ENCODE results near the gene TIGD3.

DNA sequence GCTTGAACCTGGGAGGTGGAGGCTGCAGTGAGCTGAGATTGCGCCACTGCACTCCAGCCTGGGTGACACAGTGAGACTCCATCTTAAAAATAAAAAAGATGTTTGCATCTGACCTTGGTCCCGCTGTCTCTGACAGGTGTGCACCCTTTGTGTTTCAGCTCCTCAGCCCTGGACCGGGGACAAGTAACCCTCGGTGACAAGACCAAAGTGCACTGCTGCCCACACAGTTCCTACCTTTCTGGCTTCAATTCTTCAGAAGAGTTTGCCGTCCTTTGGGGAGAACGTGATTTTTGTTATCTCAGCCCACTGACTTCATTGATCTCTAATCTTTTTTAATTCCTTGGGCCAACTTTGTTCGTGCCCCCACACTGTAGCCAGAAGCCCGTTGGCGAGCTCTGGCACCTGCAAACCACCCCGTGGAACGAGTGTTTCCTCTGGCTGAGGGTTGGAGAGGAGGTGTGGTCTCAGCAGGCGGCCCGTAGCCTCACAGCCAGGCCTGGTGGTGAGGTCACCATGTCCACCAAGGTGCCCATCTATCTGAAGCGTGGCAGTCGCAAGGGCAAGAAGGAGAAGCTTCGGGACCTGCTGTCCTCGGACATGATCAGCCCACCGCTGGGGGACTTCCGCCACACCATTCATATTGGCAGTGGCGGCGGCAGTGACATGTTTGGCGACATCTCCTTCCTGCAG is 34.0 kb upstream of the TIGD3 start:
- TF ChIP-seq POLR2A (IDR thresholded peaks at IDR 0.05) (no peak), POLR2AphosphoS5 (IDR thresholded peaks at IDR 0.05) (no peak)
- TF ChIP-seq, protein P1, sequence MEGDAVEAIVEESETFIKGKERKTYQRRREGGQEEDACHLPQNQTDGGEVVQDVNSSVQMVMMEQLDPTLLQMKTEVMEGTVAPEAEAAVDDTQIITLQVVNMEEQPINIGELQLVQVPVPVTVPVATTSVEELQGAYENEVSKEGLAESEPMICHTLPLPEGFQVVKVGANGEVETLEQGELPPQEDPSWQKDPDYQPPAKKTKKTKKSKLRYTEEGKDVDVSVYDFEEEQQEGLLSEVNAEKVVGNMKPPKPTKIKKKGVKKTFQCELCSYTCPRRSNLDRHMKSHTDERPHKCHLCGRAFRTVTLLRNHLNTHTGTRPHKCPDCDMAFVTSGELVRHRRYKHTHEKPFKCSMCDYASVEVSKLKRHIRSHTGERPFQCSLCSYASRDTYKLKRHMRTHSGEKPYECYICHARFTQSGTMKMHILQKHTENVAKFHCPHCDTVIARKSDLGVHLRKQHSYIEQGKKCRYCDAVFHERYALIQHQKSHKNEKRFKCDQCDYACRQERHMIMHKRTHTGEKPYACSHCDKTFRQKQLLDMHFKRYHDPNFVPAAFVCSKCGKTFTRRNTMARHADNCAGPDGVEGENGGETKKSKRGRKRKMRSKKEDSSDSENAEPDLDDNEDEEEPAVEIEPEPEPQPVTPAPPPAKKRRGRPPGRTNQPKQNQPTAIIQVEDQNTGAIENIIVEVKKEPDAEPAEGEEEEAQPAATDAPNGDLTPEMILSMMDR (IDR thresholded peaks at IDR 0.05) = no peak
